Urothelium cell line (cell line): ENCODE results near the gene GAGE12C.
"Not testable (repeated sequence)": the region's sequence is repeated elsewhere in the genome, so short reads cannot be mapped to it uniquely, and the experiment has no call there.

Source experiments
- DNase-seq: peaks from one replicate; pipeline ENCODE4 v3.0.0; 2011; ENCODE audit warnings: low spot score, mixed read lengths
- FAIRE-seq: peaks from 2 replicates; lab custom pipeline; 2011; peaks lifted over from hg19 to GRCh38; lab: Jason Lieb, UNC

The GAGE12C gene, protein sequence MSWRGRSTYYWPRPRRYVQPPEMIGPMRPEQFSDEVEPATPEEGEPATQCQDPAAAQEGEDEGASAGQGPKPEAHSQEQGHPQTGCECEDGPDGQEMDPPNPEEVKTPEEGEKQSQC

DNA sequence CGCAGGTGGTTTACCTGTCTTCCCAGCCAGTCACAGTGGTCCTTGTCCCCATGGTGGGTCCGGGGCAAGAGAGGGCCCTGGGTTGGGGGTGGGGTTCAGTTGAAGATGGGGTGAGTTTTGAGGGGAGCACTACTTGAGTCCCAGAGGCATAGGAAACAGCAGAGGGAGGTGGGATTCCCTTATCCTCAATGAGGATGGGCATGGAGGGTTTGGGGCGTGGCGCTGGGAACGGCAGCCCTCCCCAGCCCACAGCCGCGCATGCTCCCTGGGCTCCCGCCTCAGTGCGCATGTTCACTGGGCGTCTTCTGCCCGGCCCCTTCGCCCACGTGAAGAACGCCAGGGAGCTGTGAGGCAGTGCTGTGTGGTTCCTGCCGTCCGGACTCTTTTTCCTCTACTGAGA, at the start of gene GAGE12C:
Gene GAGE12C, plus strand, starts transcription at position 301 of the 400 bp plus-strand sequence. CDS start 1,155 bp downstream, outside the sequence.
- not testable (repeated sequence) for DNase-seq, FAIRE-seq

GRCh38 chrX:49541433-49541832, 9.5 kb downstream of the GAGE12C start, which contains the start of gene GAGE12D:
Gene GAGE12D, plus strand, starts transcription at chrX:49541733. Its CDS starts 1,155 bp downstream, at chrX:49542888.
- FAIRE-seq, DNase-seq: not testable (repeated sequence)

- DNase-seq, FAIRE-seq: not testable (repeated sequence)
Measured at GRCh38 chrX:49550989-49551388, 19.0 kb downstream of the GAGE12C start, which contains the start of gene GAGE12E. Gene GAGE12E, plus strand, starts transcription at chrX:49551289. Its CDS starts 1,155 bp downstream, at chrX:49552444.

DNA sequence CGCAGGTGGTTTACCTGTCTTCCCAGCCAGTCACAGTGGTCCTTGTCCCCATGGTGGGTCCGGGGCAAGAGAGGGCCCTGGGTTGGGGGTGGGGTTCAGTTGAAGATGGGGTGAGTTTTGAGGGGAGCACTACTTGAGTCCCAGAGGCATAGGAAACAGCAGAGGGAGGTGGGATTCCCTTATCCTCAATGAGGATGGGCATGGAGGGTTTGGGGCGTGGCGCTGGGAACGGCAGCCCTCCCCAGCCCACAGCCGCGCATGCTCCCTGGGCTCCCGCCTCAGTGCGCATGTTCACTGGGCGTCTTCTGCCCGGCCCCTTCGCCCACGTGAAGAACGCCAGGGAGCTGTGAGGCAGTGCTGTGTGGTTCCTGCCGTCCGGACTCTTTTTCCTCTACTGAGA, 28.6 kb downstream of the GAGE12C start, which contains the start of gene GAGE12F:
Gene GAGE12F, plus strand, starts transcription at position 301 of the 400 bp plus-strand sequence. CDS start 1,155 bp downstream, outside the sequence.
- not testable (repeated sequence) for DNase-seq, FAIRE-seq

- DNase-seq, FAIRE-seq: not testable (repeated sequence)
Measured at GRCh38 chrX:49568728-49569127, 36.8 kb downstream of the GAGE12C start.

GRCh38 chrX:49569152-49569551, 37.2 kb downstream of the GAGE12C start:
- DNase-seq, FAIRE-seq: not testable (repeated sequence)

DNA sequence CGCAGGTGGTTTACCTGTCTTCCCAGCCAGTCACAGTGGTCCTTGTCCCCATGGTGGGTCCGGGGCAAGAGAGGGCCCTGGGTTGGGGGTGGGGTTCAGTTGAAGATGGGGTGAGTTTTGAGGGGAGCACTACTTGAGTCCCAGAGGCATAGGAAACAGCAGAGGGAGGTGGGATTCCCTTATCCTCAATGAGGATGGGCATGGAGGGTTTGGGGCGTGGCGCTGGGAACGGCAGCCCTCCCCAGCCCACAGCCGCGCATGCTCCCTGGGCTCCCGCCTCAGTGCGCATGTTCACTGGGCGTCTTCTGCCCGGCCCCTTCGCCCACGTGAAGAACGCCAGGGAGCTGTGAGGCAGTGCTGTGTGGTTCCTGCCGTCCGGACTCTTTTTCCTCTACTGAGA, 38.1 kb downstream of the GAGE12C start, which contains the start of gene GAGE12G:
Gene GAGE12G, plus strand, starts transcription at position 301 of the 400 bp plus-strand sequence. CDS start 1,155 bp downstream, outside the sequence.
- not testable (repeated sequence) for FAIRE-seq, DNase-seq

DNA sequence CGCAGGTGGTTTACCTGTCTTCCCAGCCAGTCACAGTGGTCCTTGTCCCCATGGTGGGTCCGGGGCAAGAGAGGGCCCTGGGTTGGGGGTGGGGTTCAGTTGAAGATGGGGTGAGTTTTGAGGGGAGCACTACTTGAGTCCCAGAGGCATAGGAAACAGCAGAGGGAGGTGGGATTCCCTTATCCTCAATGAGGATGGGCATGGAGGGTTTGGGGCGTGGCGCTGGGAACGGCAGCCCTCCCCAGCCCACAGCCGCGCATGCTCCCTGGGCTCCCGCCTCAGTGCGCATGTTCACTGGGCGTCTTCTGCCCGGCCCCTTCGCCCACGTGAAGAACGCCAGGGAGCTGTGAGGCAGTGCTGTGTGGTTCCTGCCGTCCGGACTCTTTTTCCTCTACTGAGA, 47.7 kb downstream of the GAGE12C start, which contains the start of gene GAGE12H:
Gene GAGE12H, plus strand, starts transcription at position 301 of the 400 bp plus-strand sequence. CDS start 1,155 bp downstream, outside the sequence.
- FAIRE-seq, DNase-seq: not testable (repeated sequence)
